Neutrophil (primary cell): ENCODE measurements around the gene TRHDE.

Experiments used
- H3K27ac ChIP-seq: fragments of 200-600 bp; sonication (generic); 2 replicates; pipeline ENCODE4 v1.5.1; 2016; ENCODE audit warnings: mild to moderate bottlenecking, moderate library complexity
- H3K27me3 ChIP-seq: fragments of 200-600 bp; sonication (generic); 2 replicates; pipeline ENCODE4 v1.6.0; 2016; ENCODE audit warnings: mild to moderate bottlenecking
- H3K36me3 ChIP-seq: fragments of 200-600 bp; sonication (generic); 2 replicates; pipeline ENCODE4 v1.5.1; 2017
- H3K4me1 ChIP-seq, 2 experiments: fragments of 200-600 bp in 1 of 2; sonication (generic) in 1 of 2; 1 replicate in 1 of 2; 2 replicates in 1 of 2; pipeline versions ENCODE4 v1.5.1 to v1.6.1; 2013 to 2016; ENCODE audit warnings: low read depth in 1 of 2, low read length in 1 of 2, mild to moderate bottlenecking in 1 of 2, moderate library complexity in 1 of 2; ENCODE audit not compliant: control insufficient read depth in 1 of 2, insufficient read depth in 1 of 2
- H3K4me3 ChIP-seq, 2 experiments: fragments of 200-600 bp in 1 of 2; sonication (generic) in 1 of 2; 1 replicate in 1 of 2; 2 replicates in 1 of 2; pipeline ENCODE4 v1.5.1; 2013 to 2016; ENCODE audit warnings: low read depth in 1 of 2, low read length in 1 of 2, mild to moderate bottlenecking in 1 of 2, moderate library complexity in 1 of 2
- H3K9me3 ChIP-seq: fragments of 200-600 bp; sonication (generic); 2 replicates; pipeline ENCODE4 v1.5.1; 2016
- CTCF ChIP-seq: fragments of 200-600 bp; sonication (generic); IDR thresholded peaks from 2 replicates; pipeline ENCODE4 v1.5.1; 2016; ENCODE audit warnings: antibody characterized with exemption

The TRHDE gene

GRCh38 chr12:72311946-72312345 is 39.8 kb downstream of the TRHDE start:
- Histone ChIP-seq H3K36me3 (no peaks in the 10 kb centered on the region), H3K4me1 (no peaks in the 10 kb centered on the region), H3K27me3 (no peaks in the 10 kb centered on the region), H3K9me3 (no peaks in the 10 kb centered on the region), H3K27ac (no peak overlapping the region), H3K4me3 (no peak overlapping the region)
- no peak for TF ChIP-seq CTCF

GRCh38 chr12:72313806-72314205 is 41.6 kb downstream of the TRHDE start:
- H3K4me3 ChIP-seq = no peak overlapping the region
- no peaks in the 10 kb centered on the region for H3K27me3 ChIP-seq
- no peaks in the 10 kb centered on the region for H3K4me1 ChIP-seq
- no peaks in the 10 kb centered on the region for H3K36me3 ChIP-seq
- TF ChIP-seq CTCF = no peak
- no peaks in the 10 kb centered on the region for H3K9me3 ChIP-seq
- H3K27ac ChIP-seq = no peak overlapping the region

- Histone ChIP-seq H3K4me1 (no peaks in the 10 kb centered on the region), H3K27ac (no peak overlapping the region), H3K9me3 (no peaks in the 10 kb centered on the region), H3K27me3 (no peaks in the 10 kb centered on the region), H3K36me3 (no peaks in the 10 kb centered on the region), H3K4me3 (no peak overlapping the region)
- no peak for TF ChIP-seq CTCF
These were observed 43.7 kb downstream of the TRHDE start for GRCh38 chr12:72315858-72316257.

GRCh38 chr12:72318341-72318740 is 46.2 kb downstream of the TRHDE start:
- TF ChIP-seq CTCF = no peak
- Histone ChIP-seq H3K27ac (no peak overlapping the region), H3K4me3 (no peak overlapping the region), H3K36me3 (no peaks in the 10 kb centered on the region), H3K27me3 (no peaks in the 10 kb centered on the region), H3K4me1 (no peaks in the 10 kb centered on the region), H3K9me3 (no peaks in the 10 kb centered on the region)

GRCh38 chr12:72323881-72324280 is 51.7 kb downstream of the TRHDE start:
- Histone ChIP-seq H3K27me3 (no peaks in the 10 kb centered on the region), H3K4me1 (no peaks in the 10 kb centered on the region), H3K9me3 (no peaks in the 10 kb centered on the region), H3K4me3 (no peak overlapping the region), H3K36me3 (no peaks in the 10 kb centered on the region), H3K27ac (no peak overlapping the region)
- TF ChIP-seq CTCF = no peak

GRCh38 chr12:72330301-72330700 is 58.1 kb downstream of the TRHDE start:
- Histone ChIP-seq H3K4me3 (no peak overlapping the region), H3K27ac (no peak overlapping the region), H3K9me3 (no peaks in the 10 kb centered on the region), H3K4me1 (no peaks in the 10 kb centered on the region), H3K36me3 (no peaks in the 10 kb centered on the region), H3K27me3 (no peaks in the 10 kb centered on the region)
- no peak for TF ChIP-seq CTCF
